Measurements from ENCODE around the gene MORC2. TPM values are rescaled to one million over a fixed set of nuclear protein-coding genes. Genes with fewer than 3 reads are reported as not detected.

Gene MORC2
- total and polyA plus RNA-seq, 2 of the 13 experiments (the other 11 are each of a cell fraction or from before 2014, with no cell fraction given) = 11.9 to 18.3 TPM

DNA sequence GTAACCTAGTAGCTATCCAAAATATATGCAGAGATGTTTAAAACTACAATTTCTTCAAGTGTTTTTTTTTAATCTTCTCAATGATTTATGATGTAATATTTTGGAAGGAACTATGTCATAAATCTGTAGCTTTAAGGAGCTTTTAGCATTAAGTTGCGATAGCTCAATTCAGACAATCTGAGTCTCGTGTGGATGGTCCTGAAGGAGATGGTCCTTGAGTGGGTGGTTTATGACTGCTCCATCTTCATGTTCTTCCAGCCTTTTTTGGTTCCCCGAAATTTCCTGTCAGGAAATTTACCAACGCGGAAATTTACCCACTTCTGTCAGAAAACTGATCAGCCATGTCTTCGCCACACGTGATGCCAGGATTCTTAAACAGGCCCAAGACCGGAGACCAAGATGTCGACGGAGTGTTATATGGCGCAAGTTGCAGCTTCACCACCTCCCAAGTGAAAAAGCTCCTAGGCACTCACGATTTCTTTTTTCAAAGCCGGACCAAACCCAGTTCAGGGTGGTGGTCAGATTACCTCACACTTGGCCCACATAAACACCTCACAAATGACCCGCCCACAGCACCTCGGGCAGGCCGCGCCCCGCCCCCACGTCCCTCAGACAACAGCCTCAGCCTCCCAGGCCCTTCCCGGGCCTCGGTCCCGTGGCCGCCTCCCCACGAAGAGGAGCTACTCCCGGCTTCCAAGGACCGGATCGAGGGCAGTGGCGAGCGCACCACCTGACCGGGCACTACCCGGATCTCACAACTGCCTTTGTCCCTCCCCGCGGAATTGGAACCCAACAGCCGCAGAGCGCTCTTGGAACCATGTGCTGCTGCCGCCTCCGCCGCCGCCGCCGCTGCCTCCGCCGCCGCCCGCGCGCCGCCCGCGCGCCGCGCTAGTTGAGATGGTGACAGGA is at the start of gene MORC2 (continued):
- TF ChIP-seq PREB (CRISPR knock-in tag; IDR thresholded peaks at IDR 0.05) (no peak), MXD1 (CRISPR knock-in tag; IDR thresholded peaks at IDR 0.05) (peak; percentile 44; the same call in 1 of the 2 replicates), ETV5 (CRISPR knock-in tag; IDR thresholded peaks at IDR 0.05; ENCODE audit: borderline replicate concordance) (no peak), U2AF2 (IDR thresholded peaks at IDR 0.05; ENCODE audit: low read depth, low read length) (no peak), NCOA5 (CRISPR knock-in tag; IDR thresholded peaks at IDR 0.05) (no peak), TBL1XR1 (IDR thresholded peaks at IDR 0.05; ENCODE audit: borderline replicate concordance, low read length, partially characterized antibody) (no peak), NR0B2 (CRISPR knock-in tag; IDR thresholded peaks at IDR 0.05) (0 out of 2 replicates have a peak, but pooled peaks have one; percentile 26), SNAI1 (CRISPR knock-in tag; IDR thresholded peaks at IDR 0.05; ENCODE audit: borderline replicate concordance) (peak; percentile 12; the same call in 1 of the 2 replicates), FOXK1 (CRISPR knock-in tag; IDR thresholded peaks at IDR 0.05; ENCODE audit: borderline replicate concordance, low read depth) (peak; percentile 30; the same call in 1 of the 2 replicates), ZNF687 (CRISPR knock-in tag; IDR thresholded peaks at IDR 0.05) (peak; percentile 89), MYPOP (CRISPR knock-in tag; IDR thresholded peaks at IDR 0.05) (no peak; the same call in 1 of the 2 replicates), SIN3A (IDR thresholded peaks at IDR 0.05; ENCODE audit: borderline replicate concordance, low read depth, low read length) (0 out of 2 replicates have a peak, but pooled peaks have one; percentile 9), HNF4A (CRISPR knock-in tag; IDR thresholded peaks at IDR 0.05) (no peak), NR3C1 (CRISPR knock-in tag; IDR thresholded peaks at IDR 0.05) (no peak)
- TF ChIP-seq, protein P1, sequence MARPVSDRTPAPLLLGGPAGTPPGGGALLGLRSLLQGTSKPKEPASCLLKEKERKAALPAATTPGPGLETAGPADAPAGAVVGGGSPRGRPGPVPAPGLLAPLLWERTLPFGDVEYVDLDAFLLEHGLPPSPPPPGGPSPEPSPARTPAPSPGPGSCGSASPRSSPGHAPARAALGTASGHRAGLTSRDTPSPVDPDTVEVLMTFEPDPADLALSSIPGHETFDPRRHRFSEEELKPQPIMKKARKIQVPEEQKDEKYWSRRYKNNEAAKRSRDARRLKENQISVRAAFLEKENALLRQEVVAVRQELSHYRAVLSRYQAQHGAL (CRISPR knock-in tag; IDR thresholded peaks at IDR 0.05; ENCODE audit: not compliant biosample characterization) = no peak
- TF ChIP-seq, protein P2, sequence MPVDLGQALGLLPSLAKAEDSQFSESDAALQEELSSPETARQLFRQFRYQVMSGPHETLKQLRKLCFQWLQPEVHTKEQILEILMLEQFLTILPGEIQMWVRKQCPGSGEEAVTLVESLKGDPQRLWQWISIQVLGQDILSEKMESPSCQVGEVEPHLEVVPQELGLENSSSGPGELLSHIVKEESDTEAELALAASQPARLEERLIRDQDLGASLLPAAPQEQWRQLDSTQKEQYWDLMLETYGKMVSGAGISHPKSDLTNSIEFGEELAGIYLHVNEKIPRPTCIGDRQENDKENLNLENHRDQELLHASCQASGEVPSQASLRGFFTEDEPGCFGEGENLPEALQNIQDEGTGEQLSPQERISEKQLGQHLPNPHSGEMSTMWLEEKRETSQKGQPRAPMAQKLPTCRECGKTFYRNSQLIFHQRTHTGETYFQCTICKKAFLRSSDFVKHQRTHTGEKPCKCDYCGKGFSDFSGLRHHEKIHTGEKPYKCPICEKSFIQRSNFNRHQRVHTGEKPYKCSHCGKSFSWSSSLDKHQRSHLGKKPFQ (CRISPR knock-in tag; IDR thresholded peaks at IDR 0.05; ENCODE audit: insufficient replicate concordance) = peak; percentile 36

Data from HepG2 (cell line).